Measurements from ENCODE around the gene CASP5. TPM values are rescaled to one million over a fixed set of nuclear protein-coding genes. Genes with fewer than 3 reads are reported as not detected.
"Not testable (repeated sequence)": the region's sequence is repeated elsewhere in the genome, so short reads cannot be mapped to it uniquely, and the experiment has no call there.

CASP5 gene
- total and polyA plus RNA-seq, 12 donors: 0.27 to 4.2 (median 0.81) TPM; not detected in 6

DNA sequence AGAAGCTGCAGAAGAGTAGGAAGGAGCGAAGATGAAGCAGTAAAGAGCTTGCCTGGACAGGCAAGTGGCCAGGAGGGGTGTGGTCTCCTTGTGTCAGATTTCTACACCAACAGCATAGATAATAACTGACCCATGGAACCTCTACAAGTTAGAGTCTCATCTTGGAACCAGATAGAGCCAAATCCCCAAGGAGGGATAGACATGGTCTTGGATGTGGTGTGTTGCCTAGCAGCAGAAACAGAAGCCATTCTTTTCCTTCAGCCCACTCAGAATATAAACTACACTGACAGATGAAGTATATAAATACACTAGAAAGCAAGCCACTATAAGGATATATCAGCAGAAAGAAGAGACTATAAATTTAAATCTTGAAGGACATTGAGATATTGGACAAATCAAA, 26.5 kb upstream of the CASP5 start:
- intact Hi-C loops (cut with DNase I): no loop called here
- 82 to 94% (median 88%) methylated on average over 1 of the region's 1 CpG for WGBS, 4 donors
- H3K27ac ChIP-seq: no peak overlapping the region

GRCh38 chr11:105046898-105047579, 24.1 kb upstream of the CASP5 start:
- H3K27ac ChIP-seq: no peak overlapping the region
- no peaks in the 10 kb centered on the region for H3K27me3 ChIP-seq
- H3K4me1 ChIP-seq (replicated peaks in 1 of 2): peaks cover 0 to 7% of the 10 kb centered on the region in 2 donors
- no peak overlapping the region for H3K4me3 ChIP-seq
- H3K36me3 ChIP-seq (replicated peaks in 1 of 2): no peaks in the 10 kb centered on the region
- intact Hi-C loops (cut with DNase I): no loop called here
- WGBS, 4 donors: 44 to 58% (median 53%) methylated on average over 8 of the region's 8 CpGs
- TF ChIP-seq POLR2A (IDR thresholded peaks at IDR 0.05): no peak
- TF ChIP-seq, protein P1, sequence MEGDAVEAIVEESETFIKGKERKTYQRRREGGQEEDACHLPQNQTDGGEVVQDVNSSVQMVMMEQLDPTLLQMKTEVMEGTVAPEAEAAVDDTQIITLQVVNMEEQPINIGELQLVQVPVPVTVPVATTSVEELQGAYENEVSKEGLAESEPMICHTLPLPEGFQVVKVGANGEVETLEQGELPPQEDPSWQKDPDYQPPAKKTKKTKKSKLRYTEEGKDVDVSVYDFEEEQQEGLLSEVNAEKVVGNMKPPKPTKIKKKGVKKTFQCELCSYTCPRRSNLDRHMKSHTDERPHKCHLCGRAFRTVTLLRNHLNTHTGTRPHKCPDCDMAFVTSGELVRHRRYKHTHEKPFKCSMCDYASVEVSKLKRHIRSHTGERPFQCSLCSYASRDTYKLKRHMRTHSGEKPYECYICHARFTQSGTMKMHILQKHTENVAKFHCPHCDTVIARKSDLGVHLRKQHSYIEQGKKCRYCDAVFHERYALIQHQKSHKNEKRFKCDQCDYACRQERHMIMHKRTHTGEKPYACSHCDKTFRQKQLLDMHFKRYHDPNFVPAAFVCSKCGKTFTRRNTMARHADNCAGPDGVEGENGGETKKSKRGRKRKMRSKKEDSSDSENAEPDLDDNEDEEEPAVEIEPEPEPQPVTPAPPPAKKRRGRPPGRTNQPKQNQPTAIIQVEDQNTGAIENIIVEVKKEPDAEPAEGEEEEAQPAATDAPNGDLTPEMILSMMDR (IDR thresholded peaks at IDR 0.05): no peak
- H3K9me3 ChIP-seq (replicated peaks in 1 of 3): no peaks in the 10 kb centered on the region
- peak in 3 of 7 donors; percentile 17 to 40 (median 25) for DNase-seq

More for the DNA sequence above, 26.5 kb upstream of the CASP5 start:
- H3K9me3 ChIP-seq (replicated peaks in 1 of 3): no peaks in the 10 kb centered on the region
- TF ChIP-seq, protein P1 (IDR thresholded peaks at IDR 0.05): no peak
- no peak for TF ChIP-seq POLR2A (IDR thresholded peaks at IDR 0.05)
- DNase-seq: no peak
- H3K27me3 ChIP-seq: no peaks in the 10 kb centered on the region
- peaks cover 0 to 7% of the 10 kb centered on the region in 2 donors for H3K4me1 ChIP-seq (replicated peaks in 1 of 2)
- H3K36me3 ChIP-seq (replicated peaks in 1 of 2): no peaks in the 10 kb centered on the region
- H3K4me3 ChIP-seq: no peak overlapping the region

DNA sequence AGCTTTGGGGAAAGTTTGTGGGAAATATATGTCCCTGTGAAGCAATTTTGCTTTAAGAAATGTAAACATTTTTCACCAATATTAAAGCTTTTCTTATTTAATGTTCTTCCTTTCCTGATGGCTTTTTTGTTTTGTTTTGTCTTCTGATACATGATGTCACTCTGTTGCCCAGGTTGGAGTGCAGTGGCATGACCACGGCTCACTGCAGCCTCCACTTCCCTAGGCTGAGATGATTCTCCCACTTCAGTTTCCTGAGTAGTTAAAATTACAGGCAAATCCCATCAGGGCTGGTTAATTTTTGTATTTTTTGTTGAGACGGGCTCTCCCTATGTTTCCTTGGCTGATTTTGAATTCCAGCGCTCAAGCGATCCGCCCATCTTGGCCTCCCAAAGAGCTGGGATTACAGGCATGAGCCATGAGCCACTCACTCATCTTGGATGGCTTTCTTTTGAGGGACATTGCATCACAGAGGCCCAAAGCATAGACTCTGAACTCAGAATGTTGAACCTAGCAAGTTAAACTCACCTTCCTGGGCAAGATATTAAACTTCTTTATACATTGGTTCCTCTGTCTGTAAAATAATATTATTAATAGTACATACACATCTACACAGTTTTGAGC, 22.8 kb upstream of the CASP5 start:
- H3K4me3 ChIP-seq: peak overlapping the region in 1 of 4 donors; percentile 40
- WGBS, 4 donors: 80 to 89% (median 86%) methylated on average over 5 of the region's 5 CpGs
- no peak for DNase-seq
- no peaks in the 10 kb centered on the region for H3K27me3 ChIP-seq
- H3K9me3 ChIP-seq (replicated peaks in 1 of 3): no peaks in the 10 kb centered on the region
- TF ChIP-seq, protein P1 (IDR thresholded peaks at IDR 0.05): no peak
- no peak for TF ChIP-seq POLR2A (IDR thresholded peaks at IDR 0.05)
- peaks cover 0 to 7% of the 10 kb centered on the region in 2 donors for H3K4me1 ChIP-seq (replicated peaks in 1 of 2)
- H3K36me3 ChIP-seq (replicated peaks in 1 of 2): no peaks in the 10 kb centered on the region
- intact Hi-C loops (cut with DNase I): no loop called here
- peak overlapping the region in 1 of 5 donors; percentile 48 for H3K27ac ChIP-seq

GRCh38 chr11:105044557-105045524, 21.9 kb upstream of the CASP5 start, which contains the start of gene CARD16:
CARD16 (minus strand) TSS chr11:105045335; CDS start chr11:105045297, 38 bp downstream.
- peak in 6 of 7 donors; percentile 19 to 60 (median 28) for DNase-seq
- H3K9me3 ChIP-seq (replicated peaks in 1 of 3); H3K36me3 ChIP-seq (replicated peaks in 1 of 2); intact Hi-C loops (cut with DNase I); H3K27me3 ChIP-seq; H3K4me1 ChIP-seq (replicated peaks in 1 of 2): not testable (repeated sequence)
- peak within 1 kb of the TSS in 1 of 4 donors; percentile 40 for H3K4me3 ChIP-seq
- WGBS, 4 donors: 42 to 57% (median 42%) methylated on average over 5 of the region's 5 CpGs
- peak within 1 kb of the TSS in 2 of 5 donors; percentile 48 to 69 for H3K27ac ChIP-seq

Data from adrenal gland (tissue), 12 donors.